Nucleus accumbens (tissue), 56 donors: ENCODE measurements around the gene KLF15.
A peak's percentile ranks its signal among the peaks of the same experiment; 100 is the strongest.
"Not testable (repeated sequence)": the region's sequence is repeated elsewhere in the genome, so short reads cannot be mapped to it uniquely, and the experiment has no call there.

Source experiments
- DNase-seq, 56 donors: peaks; one replicate each; lab custom pipeline; 2025; lab: John Stamatoyannopoulos, UW

The KLF15 gene

GRCh38 chr3:126349071-126349470 is 8.1 kb downstream of the KLF15 start:
- DNase-seq = no peak

- DNase-seq = no peak
Observed at GRCh38 chr3:126348308-126348920, 8.8 kb downstream of the KLF15 start.

- peak in 2 of 56 donors; percentile 22 to 34 for DNase-seq
Observed at GRCh38 chr3:126347543-126348161, 9.6 kb downstream of the KLF15 start.

- DNase-seq = no peak
Observed at GRCh38 chr3:126346466-126346865, 10.7 kb downstream of the KLF15 start.

- no peak for DNase-seq
Observed at GRCh38 chr3:126345641-126346460, 11.4 kb downstream of the KLF15 start.

- DNase-seq = no peak
Observed at GRCh38 chr3:126345231-126345630, 12.0 kb downstream of the KLF15 start.

- DNase-seq = no peak
Observed at GRCh38 chr3:126344380-126345041, 12.7 kb downstream of the KLF15 start.

- no peak for DNase-seq
Observed at GRCh38 chr3:126343649-126344035, 13.6 kb downstream of the KLF15 start.

- DNase-seq = no peak
Observed at GRCh38 chr3:126342991-126343648, 14.1 kb downstream of the KLF15 start.

GRCh38 chr3:126342211-126342610 is 15.0 kb downstream of the KLF15 start:
- no peak for DNase-seq

GRCh38 chr3:126341755-126342150 is 15.5 kb downstream of the KLF15 start:
- no peak for DNase-seq

GRCh38 chr3:126340943-126341754 is 16.1 kb downstream of the KLF15 start:
- DNase-seq = no peak

GRCh38 chr3:126340596-126340942 is 16.6 kb downstream of the KLF15 start:
- DNase-seq = no peak

- no peak for DNase-seq
Observed at GRCh38 chr3:126340081-126340511, 17.1 kb downstream of the KLF15 start.

GRCh38 chr3:126339466-126339865 is 17.7 kb downstream of the KLF15 start:
- no peak for DNase-seq

- no peak for DNase-seq
Observed at GRCh38 chr3:126338790-126339288, 18.4 kb downstream of the KLF15 start.

GRCh38 chr3:126337980-126338651 is 19.1 kb downstream of the KLF15 start:
- no peak for DNase-seq

GRCh38 chr3:126331812-126332336 is 25.3 kb downstream of the KLF15 start:
- not testable (repeated sequence) for DNase-seq
